Right renal pelvis (tissue), 4 donors: ENCODE results near the gene MAML2. TPM values are rescaled to one million over a fixed set of nuclear protein-coding genes. Genes with fewer than 3 reads are reported as not detected.

Experiments
- DNase-seq, 4 donors: peaks; one replicate each; pipeline ENCODE4 v3.0.0-alpha.2; 2013; ENCODE audit warnings: low read depth in 4 of 4, low spot score in 3 of 4, missing footprints in 1 of 4
- polyA plus RNA-seq, 4 donors: library from polyadenylated mRNA; unstranded; fragments of 120-200 nt; gene quantifications; one replicate each; pipeline ENCODE4 v1.2.1, GENCODE V29; 2013; ENCODE audit not compliant: insufficient read length in 4 of 4

Gene MAML2
- polyA plus RNA-seq, 4 donors = 28.0 to 34.9 (median 33.1) TPM

DNA sequence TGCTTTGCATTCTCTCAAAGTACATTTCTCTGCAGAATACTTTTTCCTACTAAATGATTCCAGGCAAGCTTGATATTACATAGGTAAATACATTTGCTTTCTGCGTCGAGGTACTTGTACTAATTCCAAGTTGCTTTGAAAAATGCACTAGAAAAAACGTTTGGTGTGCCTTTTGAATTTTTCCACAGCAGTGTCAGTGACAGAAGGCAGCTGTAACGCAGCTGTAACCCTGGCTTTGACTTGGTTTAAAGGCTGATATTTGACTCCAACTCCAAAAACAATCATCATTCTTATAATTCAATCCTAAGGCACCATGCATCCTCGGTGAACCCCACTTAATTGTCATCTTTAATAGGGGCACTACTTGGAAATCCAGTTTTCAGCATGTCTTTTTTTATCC is 125.0 kb downstream of the MAML2 start:
- no peak for DNase-seq

DNA sequence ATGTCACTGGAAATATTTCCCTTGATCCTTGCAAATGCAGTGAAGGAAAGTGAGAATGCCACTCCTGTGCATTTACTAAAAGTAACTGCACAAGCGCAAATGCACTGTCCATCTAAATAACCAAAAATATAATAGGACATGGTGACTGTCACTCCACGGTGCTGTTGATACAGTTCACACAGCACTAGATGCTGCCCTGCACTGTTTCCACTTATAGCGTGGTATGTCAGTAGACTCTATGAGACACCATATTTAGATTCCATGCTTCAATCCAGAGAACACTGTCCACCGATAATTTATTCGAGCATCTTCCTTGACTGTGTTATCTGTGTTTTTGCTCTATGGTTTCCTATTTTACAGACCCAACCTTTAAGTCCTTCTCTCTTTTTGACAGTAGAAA is 125.8 kb downstream of the MAML2 start:
- no peak for DNase-seq

GRCh38 chr11:96215826-96216225 is 127.2 kb downstream of the MAML2 start:
- no peak for DNase-seq

DNA sequence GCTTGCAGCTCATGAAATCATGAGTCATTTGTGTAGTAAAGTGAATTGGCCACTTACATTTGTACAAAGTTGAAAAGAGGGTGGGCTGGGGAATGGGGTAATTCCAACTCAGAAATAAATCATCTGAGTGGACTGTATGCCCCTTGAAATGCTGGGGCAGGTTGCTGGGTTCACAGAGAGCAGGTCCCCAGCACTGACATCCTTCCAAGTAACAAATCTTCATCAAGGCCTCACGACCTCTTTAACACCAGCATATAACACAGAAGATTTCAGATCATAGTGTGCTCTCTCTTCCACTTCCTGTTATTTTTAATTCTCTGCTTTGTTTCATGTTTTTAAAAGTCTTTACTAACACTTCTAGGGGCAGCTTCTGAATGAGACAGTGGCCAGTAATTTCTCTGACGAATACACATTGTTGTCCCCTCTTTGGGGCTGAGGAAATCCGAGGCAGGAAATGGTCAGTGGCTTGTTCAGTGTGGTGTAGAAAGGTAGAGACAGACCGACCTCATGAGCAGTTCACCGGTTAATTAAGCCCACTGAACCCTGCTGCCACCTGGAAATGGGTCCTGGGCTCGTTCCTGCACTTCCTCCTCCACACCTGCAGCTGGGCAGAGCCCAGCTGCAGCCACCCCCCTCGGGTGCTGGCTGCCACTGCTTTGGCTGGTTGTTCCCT is 127.7 kb downstream of the MAML2 start:
- no peak for DNase-seq

DNA sequence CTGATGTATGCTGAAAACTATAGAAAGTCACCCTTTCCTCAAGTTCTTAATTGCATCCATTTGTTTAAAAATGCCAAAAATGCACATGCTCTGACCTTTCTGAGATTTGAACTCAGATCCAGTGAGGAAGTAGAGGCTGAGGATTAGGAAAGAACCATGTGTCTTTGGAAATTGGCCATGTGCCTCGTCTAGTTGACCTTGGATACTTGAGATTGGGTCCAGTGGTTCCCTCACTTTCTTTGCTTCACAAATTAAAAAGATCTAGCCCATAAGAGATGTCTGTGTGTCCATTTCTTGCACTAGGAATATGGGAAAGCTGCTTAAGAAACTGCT is 128.3 kb downstream of the MAML2 start:
- DNase-seq = no peak

DNA sequence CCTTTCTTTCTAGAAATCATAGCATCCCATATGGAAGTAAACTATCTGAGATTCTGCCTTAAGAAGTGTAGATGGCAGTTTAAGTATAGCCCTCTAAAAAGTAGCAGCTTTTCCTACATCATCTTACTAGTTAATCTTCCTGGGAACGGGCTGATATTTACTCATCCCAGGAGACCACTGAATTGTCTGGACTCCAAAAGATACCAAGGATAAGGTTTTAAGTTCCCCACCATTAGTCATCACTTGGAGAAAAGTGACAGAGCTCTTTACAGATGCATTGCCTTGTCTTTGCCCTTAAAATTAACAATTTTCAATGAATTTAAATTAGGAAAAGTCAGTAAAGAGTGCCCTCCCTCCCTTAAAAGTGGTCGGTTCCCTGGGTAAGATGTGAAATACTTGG is 129.5 kb downstream of the MAML2 start:
- DNase-seq = no peak

DNA sequence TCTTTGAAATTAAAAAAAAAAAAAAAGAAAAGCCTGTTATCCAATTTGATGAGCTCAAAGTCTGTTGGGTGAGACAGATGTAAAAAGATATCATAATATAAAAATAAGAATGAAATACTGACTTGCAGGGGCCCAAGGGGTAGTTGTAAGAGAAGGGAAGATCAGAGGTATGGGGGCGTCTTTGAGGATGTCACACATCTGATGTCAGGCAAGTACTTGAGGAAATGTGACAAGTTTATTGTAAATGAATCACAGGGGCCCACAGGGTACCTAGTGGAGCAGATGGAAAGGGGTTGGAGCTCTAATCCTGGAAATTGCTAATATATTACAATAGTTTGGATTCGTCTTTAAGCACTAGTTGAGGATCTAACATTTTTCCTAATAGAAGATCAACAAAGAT is 131.6 kb downstream of the MAML2 start:
- DNase-seq = no peak

DNA sequence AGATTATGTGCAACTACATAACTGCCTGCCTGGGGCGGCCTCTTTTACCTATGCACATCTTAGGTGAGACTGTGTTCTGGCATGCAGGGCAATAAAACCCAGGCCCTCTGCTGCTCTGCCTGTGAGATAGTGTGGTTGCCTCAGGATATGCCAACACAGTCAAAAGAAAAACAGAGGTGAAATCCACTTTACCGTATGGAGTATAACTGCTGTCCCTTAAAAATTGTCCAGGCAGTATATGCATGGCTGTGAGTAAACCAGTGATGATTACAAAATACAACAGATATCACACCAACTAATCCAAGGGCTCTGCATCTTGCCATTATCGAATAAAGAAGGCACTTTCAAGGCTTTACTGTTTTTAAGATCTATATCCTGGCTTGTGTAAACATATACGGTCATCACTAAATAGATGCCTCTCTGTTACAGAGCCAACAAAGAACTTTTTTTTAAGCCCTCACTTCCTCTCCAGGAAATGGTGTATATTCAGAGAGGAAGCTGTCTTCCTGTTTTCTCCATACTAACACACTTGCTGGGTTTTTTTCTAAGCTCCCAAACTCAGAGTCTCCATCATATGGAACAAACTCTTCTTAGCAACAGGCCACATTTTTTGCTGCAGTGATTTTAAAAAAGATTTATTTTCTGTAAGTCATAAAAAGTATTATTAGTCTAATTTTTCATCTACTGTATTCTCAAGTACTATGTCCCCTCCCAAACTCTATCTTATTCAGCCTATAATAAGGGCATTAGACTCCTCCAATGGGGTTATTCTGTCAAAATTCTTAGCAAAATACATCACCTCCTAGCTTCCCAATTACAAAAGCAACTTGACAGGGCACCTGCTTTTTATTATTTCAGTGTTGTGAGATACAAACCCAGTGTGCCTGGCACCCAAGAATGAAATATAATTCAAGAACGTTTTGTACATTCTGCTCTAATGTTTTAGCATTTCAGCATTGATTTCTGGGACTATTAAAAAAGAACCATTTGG is 135.2 kb downstream of the MAML2 start:
- DNase-seq = no peak

DNA sequence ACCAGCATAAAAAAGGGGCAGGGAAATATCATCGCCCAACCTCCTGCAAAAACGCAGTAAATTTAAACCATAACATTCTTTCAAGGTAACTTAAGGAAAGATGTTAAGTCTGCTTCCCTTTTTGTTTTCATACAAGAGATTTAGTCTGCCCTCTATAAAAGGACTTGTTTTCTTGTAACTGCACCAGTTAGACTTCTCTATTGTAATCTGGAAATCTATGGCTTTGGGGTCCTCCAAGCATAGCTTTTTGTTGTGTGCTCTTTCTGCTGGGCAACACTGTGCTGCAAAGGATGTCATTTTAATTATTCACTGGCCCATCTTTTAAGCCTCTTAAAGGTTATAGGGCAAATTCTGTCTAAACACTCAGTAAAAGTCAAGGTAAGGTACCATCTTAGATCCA is 136.0 kb downstream of the MAML2 start:
- DNase-seq = no peak

GRCh38 chr11:96205460-96205809 is 137.6 kb downstream of the MAML2 start:
- DNase-seq = no peak

- DNase-seq = no peak
Measured at GRCh38 chr11:96204721-96205459, 138.1 kb downstream of the MAML2 start.

- no peak for DNase-seq
Measured at GRCh38 chr11:96204366-96204659, 138.7 kb downstream of the MAML2 start.

GRCh38 chr11:96203567-96204365 is 139.2 kb downstream of the MAML2 start:
- DNase-seq = no peak

DNA sequence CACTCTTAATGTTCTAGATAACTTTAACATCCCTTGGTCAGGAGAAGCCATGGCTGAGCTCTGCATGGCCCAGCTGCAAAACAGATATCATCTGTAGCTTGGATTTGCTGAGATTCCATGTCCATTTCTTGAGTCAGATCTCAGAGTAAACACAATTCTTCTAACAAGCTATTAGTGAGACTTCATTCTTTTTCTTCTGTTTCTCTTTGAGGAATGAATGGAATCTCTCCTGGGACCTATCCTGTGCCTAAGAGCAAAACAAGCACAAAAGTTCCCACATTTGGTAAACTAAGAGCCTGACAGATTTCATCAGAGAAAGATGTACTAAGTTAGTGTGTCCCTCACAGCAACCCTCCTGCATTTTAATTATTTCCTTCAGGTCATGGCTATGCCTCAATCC is 142.8 kb downstream of the MAML2 start:
- no peak for DNase-seq

DNA sequence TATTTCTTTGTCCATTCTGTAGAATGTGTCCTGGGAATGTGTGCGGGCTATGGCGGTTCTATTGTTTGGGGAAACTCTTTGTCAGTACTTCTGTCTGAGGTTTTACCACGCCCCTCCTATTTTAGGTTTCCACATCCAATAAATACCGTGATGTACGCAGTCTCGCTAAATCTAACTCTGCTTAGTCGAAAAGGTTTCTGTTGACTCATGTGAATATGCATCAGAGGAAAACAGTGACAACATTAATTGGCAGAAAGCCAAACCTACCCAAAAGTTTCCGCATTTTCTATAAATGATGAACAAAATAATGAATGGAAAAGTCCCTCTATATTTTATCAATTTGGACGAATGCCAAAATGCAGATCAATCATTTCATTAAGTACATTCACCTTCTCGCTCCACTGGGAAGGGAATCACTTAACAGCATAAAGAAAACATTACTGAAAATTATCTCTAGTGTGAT is 143.4 kb downstream of the MAML2 start:
- no peak for DNase-seq

DNA sequence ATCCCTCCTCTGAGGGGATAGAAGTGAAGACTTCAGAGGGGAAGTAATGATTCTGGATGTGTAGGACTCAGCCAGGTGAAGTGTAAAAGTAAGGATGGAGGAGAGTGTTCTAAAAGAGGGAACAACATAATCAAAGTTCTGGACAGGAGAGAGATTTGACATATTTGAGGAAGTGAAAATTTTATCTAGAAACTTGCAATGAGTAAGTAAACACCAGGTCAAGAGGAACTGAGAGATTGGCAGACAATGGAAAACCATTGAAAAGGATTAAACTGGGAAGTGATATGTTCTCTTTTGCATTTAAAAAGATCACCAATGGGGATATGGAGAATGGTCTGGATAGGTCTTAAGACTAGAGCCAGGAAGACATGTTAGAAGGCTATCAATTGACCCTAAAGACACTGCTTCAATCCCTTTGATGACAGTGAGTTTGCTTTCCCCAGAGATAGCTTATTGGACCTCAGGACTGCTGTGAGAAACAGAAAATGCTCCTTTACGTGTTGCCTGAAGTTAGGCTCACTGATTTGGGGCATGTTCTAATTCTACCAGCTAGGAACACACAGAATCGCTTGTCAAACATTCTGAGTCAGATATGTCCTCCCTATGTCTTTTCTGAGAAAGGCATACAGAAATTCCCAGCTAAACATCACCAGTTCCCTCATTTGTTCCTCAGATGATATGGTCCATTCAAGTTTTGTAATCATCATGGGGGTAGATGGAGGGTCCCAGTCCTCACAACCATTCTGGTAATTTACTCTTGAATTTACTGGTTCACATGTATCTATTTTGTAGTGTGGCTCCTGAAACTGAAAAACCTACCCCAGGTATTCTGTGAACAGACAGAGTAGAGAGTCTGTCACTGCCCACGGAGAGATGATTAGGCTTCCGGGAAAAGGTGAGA is 144.9 kb downstream of the MAML2 start:
- no peak for DNase-seq

DNA sequence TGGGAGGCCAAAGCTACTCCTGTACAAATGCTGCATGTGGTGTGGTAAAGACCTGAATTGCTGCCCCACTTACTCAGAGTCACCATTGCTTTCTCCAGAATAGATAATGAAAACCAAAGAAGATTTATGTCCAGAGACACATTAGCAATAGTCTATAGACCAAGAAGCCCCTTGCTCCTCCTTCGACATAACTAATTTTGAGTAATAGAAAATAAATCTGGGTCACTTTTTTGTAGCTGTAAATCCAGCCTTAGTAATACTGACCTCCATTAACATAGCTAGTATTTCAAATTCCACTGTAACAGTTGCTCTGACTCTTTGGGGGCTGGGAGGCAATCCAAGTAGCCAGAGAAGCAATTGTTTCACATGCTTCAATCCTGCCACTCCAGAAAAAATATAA is 145.9 kb downstream of the MAML2 start:
- no peak for DNase-seq

- DNase-seq = no peak
Measured at GRCh38 chr11:96196181-96196662, 146.8 kb downstream of the MAML2 start.

DNA sequence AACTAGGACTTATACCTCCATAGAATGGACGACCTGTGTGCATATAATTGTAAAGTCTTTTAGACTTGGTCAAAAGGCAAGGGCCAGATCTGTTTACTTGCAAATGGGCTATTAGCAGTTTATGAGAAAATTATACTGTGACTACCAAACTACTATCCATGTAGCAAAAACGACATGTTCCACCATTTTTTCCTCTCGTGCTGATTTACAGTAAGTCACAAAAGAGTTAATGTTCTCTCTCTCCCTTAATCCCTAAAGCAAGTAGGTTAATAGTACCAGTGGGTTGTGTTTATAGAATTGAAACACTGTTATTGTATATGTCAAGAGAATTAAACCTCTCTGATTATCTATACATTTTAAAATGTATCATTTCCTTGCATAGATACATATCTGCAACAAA is 147.3 kb downstream of the MAML2 start:
- DNase-seq = no peak
